H9 (cell line): Measurements from ENCODE around the gene ABHD13. TPM values are rescaled to one million over a fixed set of nuclear protein-coding genes. Genes with fewer than 3 reads are reported as not detected.

ENCODE experiments used
- DNase-seq: peaks from one replicate; pipeline ENCODE4 v3.0.0-alpha.2; 2017
- H2AFZ ChIP-seq: one replicate; pipeline ENCODE4 v1.6.1; 2013; ENCODE audit warnings: mild to moderate bottlenecking, low read length, control low read depth, moderate library complexity
- H2AK5ac ChIP-seq: 2 replicates; pipeline ENCODE4 v1.6.1; 2013; ENCODE audit warnings: low read length, control low read depth, mixed read lengths; ENCODE audit not compliant: insufficient read length
- H2BK120ac ChIP-seq: one replicate; pipeline ENCODE4 v1.6.1; 2013; ENCODE audit warnings: low read depth, mild to moderate bottlenecking, low read length, control low read depth, inconsistent platforms; ENCODE audit not compliant: poor library complexity, severe bottlenecking
- H2BK12ac ChIP-seq: 2 replicates; pipeline ENCODE4 v1.6.1; 2013; ENCODE audit warnings: low read length, control low read depth, mixed read lengths, low read depth; ENCODE audit not compliant: insufficient read length
- H2BK15ac ChIP-seq: 2 replicates; pipeline ENCODE4 v1.6.1; 2013; ENCODE audit warnings: low read depth, low read length, control low read depth
- H2BK20ac ChIP-seq: one replicate; pipeline ENCODE4 v1.6.1; 2013; ENCODE audit warnings: low read depth, mild to moderate bottlenecking, low read length, control low read depth, inconsistent platforms; ENCODE audit not compliant: poor library complexity, severe bottlenecking
- H2BK5ac ChIP-seq: 2 replicates; pipeline ENCODE4 v1.6.1; 2013; ENCODE audit warnings: low read length, control low read depth, mixed read lengths; ENCODE audit not compliant: insufficient read length
- H3K14ac ChIP-seq: 2 replicates; pipeline ENCODE4 v1.6.1; 2013; ENCODE audit warnings: low read length, control low read depth; ENCODE audit not compliant: insufficient read depth
- H3K18ac ChIP-seq: 2 replicates; pipeline ENCODE4 v1.6.1; 2013; ENCODE audit warnings: low read depth, mild to moderate bottlenecking, mixed read lengths, low read length, control low read depth; ENCODE audit not compliant: insufficient read length
- H3K23ac ChIP-seq: 2 replicates; pipeline ENCODE4 v1.6.1; 2013; ENCODE audit warnings: low read length, control low read depth, mixed read lengths, low read depth; ENCODE audit not compliant: insufficient read length
- H3K23me2 ChIP-seq: 2 replicates; pipeline ENCODE4 v1.6.1; 2013; ENCODE audit warnings: low read depth, mild to moderate bottlenecking, mixed read lengths, low read length, control low read depth; ENCODE audit not compliant: insufficient read length, poor library complexity, severe bottlenecking
- H3K27ac ChIP-seq: 2 replicates; pipeline ENCODE4 v1.5.1; 2013; ENCODE audit warnings: low read length, control low read depth, mixed read lengths, low read depth; ENCODE audit not compliant: insufficient read length
- H3K27me3 ChIP-seq: 2 replicates; pipeline ENCODE4 v1.6.1; 2013; ENCODE audit warnings: low read length, control low read depth, inconsistent platforms; ENCODE audit not compliant: insufficient read depth
- H3K4ac ChIP-seq: 2 replicates; pipeline ENCODE4 v1.6.1; 2013; ENCODE audit warnings: low read depth, mild to moderate bottlenecking, control low read depth, inconsistent platforms, low read length, moderate library complexity
- H3K4me1 ChIP-seq: 2 replicates; pipeline ENCODE4 v1.6.1; 2013; ENCODE audit warnings: low read length, control low read depth, inconsistent platforms; ENCODE audit not compliant: insufficient read depth
- H3K4me2 ChIP-seq: 2 replicates; pipeline ENCODE4 v1.6.1; 2013; ENCODE audit warnings: low read length, control low read depth, mixed read lengths; ENCODE audit not compliant: insufficient read length, insufficient read depth
- H3K56ac ChIP-seq: 2 replicates; pipeline ENCODE4 v1.6.1; 2013; ENCODE audit warnings: low read depth, mild to moderate bottlenecking, mixed read lengths, low read length, control low read depth; ENCODE audit not compliant: insufficient read length
- H3K79me1 ChIP-seq: 2 replicates; pipeline ENCODE4 v1.6.1; 2013; ENCODE audit warnings: low read depth, mild to moderate bottlenecking, moderate library complexity, low read length, control low read depth, inconsistent platforms; ENCODE audit not compliant: insufficient read depth, poor library complexity, severe bottlenecking
- H3K79me2 ChIP-seq: 2 replicates; pipeline ENCODE4 v1.6.1; 2013; ENCODE audit warnings: low read length, control low read depth, inconsistent platforms; ENCODE audit not compliant: insufficient read depth
- H3K9ac ChIP-seq: 2 replicates; pipeline ENCODE4 v1.6.1; 2013; ENCODE audit warnings: low read length, control low read depth, mixed read lengths; ENCODE audit not compliant: insufficient read length; ENCODE audit errors: extremely low read depth
- H3K9me3 ChIP-seq: one replicate; pipeline ENCODE4 v1.6.1; 2013; ENCODE audit warnings: low read depth, low read length, inconsistent platforms; ENCODE audit not compliant: control insufficient read depth
- H3T11ph ChIP-seq: one replicate; pipeline ENCODE4 v1.6.1; 2013; ENCODE audit warnings: mild to moderate bottlenecking, low read length, control low read depth, inconsistent platforms
- H4K20me1 ChIP-seq: one replicate; pipeline ENCODE4 v1.6.1; 2013; ENCODE audit not compliant: control insufficient read depth, insufficient read length, insufficient read depth
- H4K5ac ChIP-seq: 2 replicates; pipeline ENCODE4 v1.6.1; 2013; ENCODE audit warnings: low read depth, mild to moderate bottlenecking, mixed read lengths, low read length, control low read depth; ENCODE audit not compliant: insufficient read length
- H4K8ac ChIP-seq: replicated peaks from 2 replicates; pipeline ENCODE4 v1.6.1; 2013; ENCODE audit warnings: low read length, control low read depth, mixed read lengths, low read depth; ENCODE audit not compliant: insufficient read length
- H4K91ac ChIP-seq: 2 replicates; pipeline ENCODE4 v1.6.1; 2013; ENCODE audit warnings: low read depth, mild to moderate bottlenecking, moderate library complexity, mixed read lengths, low read length, control low read depth; ENCODE audit not compliant: insufficient read length
- H3K27ac Mint-ChIP-seq, 3 experiments: 2 replicates in 2 of 3; 3 replicates in 1 of 3; pipeline ENCODE4 v1.8.0; 2020 to 2021; ENCODE audit warnings: mixed read lengths in 3 of 3, mild to moderate bottlenecking in 1 of 3, moderate library complexity in 1 of 3
- H3K27me3 Mint-ChIP-seq: 2 replicates; pipeline ENCODE4 v1.8.0; 2021; ENCODE audit warnings: low read depth, mild to moderate bottlenecking, moderate library complexity, mixed read lengths
- H3K36me3 Mint-ChIP-seq, 3 experiments: 2 replicates in 2 of 3; 3 replicates in 1 of 3; pipeline ENCODE4 v1.8.0; 2020 to 2021; ENCODE audit warnings: low read depth in 3 of 3, mixed read lengths in 3 of 3; ENCODE audit not compliant: insufficient read depth in 1 of 3
- H3K4me1 Mint-ChIP-seq, 2 experiments: 2 replicates each; pipeline ENCODE4 v1.8.0; 2020; ENCODE audit warnings: mixed read lengths in 2 of 2
- H3K4me3 Mint-ChIP-seq, 2 experiments: 2 replicates in 1 of 2; 3 replicates in 1 of 2; pipeline ENCODE4 v1.8.0; 2020 to 2021; ENCODE audit warnings: mild to moderate bottlenecking in 2 of 2, mixed read lengths in 2 of 2, moderate library complexity in 1 of 2
- H3K9me3 Mint-ChIP-seq, 2 experiments: 2 replicates in 1 of 2; 3 replicates in 1 of 2; pipeline ENCODE4 v1.8.0; 2020; ENCODE audit warnings: mild to moderate bottlenecking in 2 of 2, mixed read lengths in 2 of 2, moderate library complexity in 1 of 2
- WGBS: extraction: QIAGEN DNeasy Blood & Tissue Kit; methylation state at CpG from one replicate; pipeline ENCODE4 v1.1.7; 2013; ENCODE audit warnings: missing lambda C conversion rate, low lambda C conversion rate, mixed read lengths; ENCODE audit not compliant: insufficient read length; ENCODE audit errors: extremely low coverage; 5-methylcytosine and 5-hydroxymethylcytosine counted together
- total RNA-seq: library from RNA; stranded (reverse); gene quantifications from 2 replicates; pipeline ENCODE4 v1.2.1, GENCODE V29; 2021
- TF ChIP-seq, protein P1 (sequence below): fragments of 200-600 bp; sonication (generic); conservative IDR thresholded peaks from 3 replicates; pipeline ENCODE4 v1.8.0; 2021; ENCODE audit warnings: antibody characterized with exemption, mild to moderate bottlenecking

The ABHD13 gene
- total RNA-seq, 1 experiment from 2014 or later = 6.2 TPM

DNA sequence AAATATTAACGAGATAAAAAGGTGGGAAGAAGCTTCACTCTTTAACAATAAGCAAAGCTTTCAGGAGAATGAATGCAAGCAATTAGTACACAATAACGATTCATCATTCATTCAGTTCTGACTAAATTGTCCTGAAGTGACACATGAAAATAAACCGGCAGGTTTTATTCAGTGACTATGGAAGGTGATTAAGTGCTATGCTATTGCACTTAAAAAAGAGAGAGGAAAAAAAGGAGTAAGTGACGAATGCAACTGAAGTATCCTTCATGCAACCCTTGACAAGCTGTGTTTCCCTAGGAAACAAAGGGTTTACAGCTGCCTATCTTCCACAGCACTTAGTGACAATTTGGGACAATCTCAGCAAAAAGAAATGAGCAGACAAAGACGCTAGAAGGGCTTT, 4.2 kb upstream of the ABHD13 start:
- Histone ChIP-seq H3K56ac (no peak overlapping the region), H3K9ac (no peak overlapping the region), H3K27ac (no peak overlapping the region), H3K4me1 (no peaks in the 10 kb centered on the region), H3K23me2 (peaks cover 2% of the 10 kb centered on the region), H2BK120ac (no peak overlapping the region), H2AK5ac (no peak overlapping the region), H3K14ac (no peak overlapping the region), H3K4ac (no peak overlapping the region), H3T11ph (no peak overlapping the region), H2AFZ (no peak overlapping the region), H4K8ac (no peak overlapping the region), H2BK20ac (no peak overlapping the region), H3K9me3 (no peaks in the 10 kb centered on the region), H2BK12ac (no peak overlapping the region), H3K4me2 (peak overlapping the region; percentile 80), H3K79me2 (peaks cover 2% of the 10 kb centered on the region; the same call in 1 of the 2 replicates), H3K23ac (no peak overlapping the region), H4K91ac (no peak overlapping the region), H4K20me1 (no peaks in the 10 kb centered on the region), H3K18ac (no peak overlapping the region), H2BK15ac (no peak overlapping the region), H3K27me3 (no peaks in the 10 kb centered on the region), H3K79me1 (no peaks in the 10 kb centered on the region), H2BK5ac (no peak overlapping the region), H4K5ac (no peak overlapping the region)
- H3K4me3 Mint-ChIP-seq = peak overlapping the region; percentile 72 to 85
- H3K4me1 Mint-ChIP-seq = peaks cover 6 to 16% of the 10 kb centered on the region in 2 experiments
- peaks cover 4 to 9% (median 7%) of the 10 kb centered on the region in 3 experiments; a peak in 4 of 7 replicates for H3K36me3 Mint-ChIP-seq
- WGBS = no CpG with 5 or more reads among the region's 5 CpGs
- 0 out of 7 replicates have a peak overlapping the region, but pooled peaks of 1 of the 3 experiments have one; percentile 36 for H3K27ac Mint-ChIP-seq
- H3K9me3 Mint-ChIP-seq = no peaks in the 10 kb centered on the region
- TF ChIP-seq, protein P1, sequence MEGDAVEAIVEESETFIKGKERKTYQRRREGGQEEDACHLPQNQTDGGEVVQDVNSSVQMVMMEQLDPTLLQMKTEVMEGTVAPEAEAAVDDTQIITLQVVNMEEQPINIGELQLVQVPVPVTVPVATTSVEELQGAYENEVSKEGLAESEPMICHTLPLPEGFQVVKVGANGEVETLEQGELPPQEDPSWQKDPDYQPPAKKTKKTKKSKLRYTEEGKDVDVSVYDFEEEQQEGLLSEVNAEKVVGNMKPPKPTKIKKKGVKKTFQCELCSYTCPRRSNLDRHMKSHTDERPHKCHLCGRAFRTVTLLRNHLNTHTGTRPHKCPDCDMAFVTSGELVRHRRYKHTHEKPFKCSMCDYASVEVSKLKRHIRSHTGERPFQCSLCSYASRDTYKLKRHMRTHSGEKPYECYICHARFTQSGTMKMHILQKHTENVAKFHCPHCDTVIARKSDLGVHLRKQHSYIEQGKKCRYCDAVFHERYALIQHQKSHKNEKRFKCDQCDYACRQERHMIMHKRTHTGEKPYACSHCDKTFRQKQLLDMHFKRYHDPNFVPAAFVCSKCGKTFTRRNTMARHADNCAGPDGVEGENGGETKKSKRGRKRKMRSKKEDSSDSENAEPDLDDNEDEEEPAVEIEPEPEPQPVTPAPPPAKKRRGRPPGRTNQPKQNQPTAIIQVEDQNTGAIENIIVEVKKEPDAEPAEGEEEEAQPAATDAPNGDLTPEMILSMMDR = no peak
- DNase-seq = no peak
- H3K27me3 Mint-ChIP-seq = no peaks in the 10 kb centered on the region; the same call in 1 of the 2 replicates
